GM23338 (cell line): Measurements from ENCODE around the gene INPP5A.

ENCODE experiments used
- CREB1 ChIP-seq: fragments of 250-450 bp; sonication (Bioruptor Pico); IDR thresholded peaks from 2 replicates; pipeline ENCODE4 v1.5.0; 2020; ENCODE audit warnings: low read depth, mild to moderate bottlenecking, moderate library complexity
- CTCF ChIP-seq, 2 experiments: fragments of 200-600 bp in 1 of 2; sonication (generic) in 1 of 2; conservative IDR thresholded peaks; 2 replicates each; pipeline versions ENCODE4 v1.5.1 to v1.6.1; 2016 to 2017; ENCODE audit warnings: antibody characterized with exemption in 2 of 2, low read depth in 2 of 2, mild to moderate bottlenecking in 2 of 2, moderate library complexity in 1 of 2
- ETS1 ChIP-seq: IDR thresholded peaks from 2 replicates; pipeline ENCODE4 v1.6.1; 2016; ENCODE audit warnings: antibody characterized with exemption
- EZH2phosphoT487 ChIP-seq: fragments of 200-600 bp; sonication (generic); IDR thresholded peaks from one replicate; pipeline ENCODE4 v1.8.1; 2018; ENCODE audit warnings: antibody characterized with exemption; ENCODE audit not compliant: unreplicated experiment
- POLR2AphosphoS5 ChIP-seq: IDR thresholded peaks from 2 replicates; pipeline ENCODE4 v1.6.1; 2016; ENCODE audit warnings: antibody characterized with exemption, low read depth
- REST ChIP-seq: IDR thresholded peaks from one replicate; pipeline ENCODE4 v1.6.1; 2018; ENCODE audit warnings: antibody characterized with exemption; ENCODE audit not compliant: unreplicated experiment
- ZNF331 ChIP-seq: fragments of 250-450 bp; sonication (Bioruptor Pico); IDR thresholded peaks from 2 replicates; pipeline ENCODE4 v1.5.0; 2020; ENCODE audit warnings: low read depth, mild to moderate bottlenecking, moderate library complexity

GRCh38 chr10:132827861-132828539, 290.4 kb downstream of the INPP5A start:
- TF ChIP-seq REST = no peak
- no peak for TF ChIP-seq CREB1
- TF ChIP-seq CTCF (conservative IDR thresholded peaks at IDR 0.05; ENCODE audit: low read depth in 2 of 2) = no peak
- no peak for TF ChIP-seq POLR2AphosphoS5
- no peak for TF ChIP-seq ZNF331 (CRISPR knock-in tag)
- no peak for TF ChIP-seq EZH2phosphoT487
- no peak for TF ChIP-seq ETS1
